WI38 (cell line): Measurements from ENCODE around the gene SPOUT1.
"Not testable (repeated sequence)": the region's sequence is repeated elsewhere in the genome, so short reads cannot be mapped to it uniquely, and the experiment has no call there.

Experiments used
- H3K4me3 ChIP-seq: 2 replicates; pipeline ENCODE4 v1.5.1; 2011; ENCODE audit warnings: low read depth, mild to moderate bottlenecking, control low read depth, low read length
- TF ChIP-seq, protein P1 (sequence below): IDR thresholded peaks from 2 replicates; pipeline ENCODE4 v1.5.1; 2012; ENCODE audit warnings: low read depth, mild to moderate bottlenecking, control low read depth, low read length

SPOUT1 gene

DNA sequence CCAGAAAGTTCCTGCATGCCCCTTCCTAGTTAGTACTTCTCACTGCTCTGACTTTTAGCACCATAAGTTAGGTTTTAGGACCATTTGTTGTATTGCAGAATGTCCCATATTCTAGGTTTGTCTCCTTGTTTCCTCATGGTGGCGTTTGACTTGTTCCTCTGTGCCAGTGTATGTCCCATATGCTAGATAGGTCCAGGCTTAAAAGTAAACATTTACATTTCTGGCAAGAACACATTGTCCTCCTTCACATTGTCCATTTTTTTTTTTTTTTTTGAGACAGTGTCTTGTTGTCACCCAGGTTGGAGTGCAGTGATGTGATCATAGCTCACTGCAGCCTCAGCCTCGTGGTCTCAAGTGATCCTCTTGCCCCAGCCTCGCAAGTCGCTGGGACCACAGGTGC lies 27.1 kb downstream of the SPOUT1 start:
- TF ChIP-seq, protein P1, sequence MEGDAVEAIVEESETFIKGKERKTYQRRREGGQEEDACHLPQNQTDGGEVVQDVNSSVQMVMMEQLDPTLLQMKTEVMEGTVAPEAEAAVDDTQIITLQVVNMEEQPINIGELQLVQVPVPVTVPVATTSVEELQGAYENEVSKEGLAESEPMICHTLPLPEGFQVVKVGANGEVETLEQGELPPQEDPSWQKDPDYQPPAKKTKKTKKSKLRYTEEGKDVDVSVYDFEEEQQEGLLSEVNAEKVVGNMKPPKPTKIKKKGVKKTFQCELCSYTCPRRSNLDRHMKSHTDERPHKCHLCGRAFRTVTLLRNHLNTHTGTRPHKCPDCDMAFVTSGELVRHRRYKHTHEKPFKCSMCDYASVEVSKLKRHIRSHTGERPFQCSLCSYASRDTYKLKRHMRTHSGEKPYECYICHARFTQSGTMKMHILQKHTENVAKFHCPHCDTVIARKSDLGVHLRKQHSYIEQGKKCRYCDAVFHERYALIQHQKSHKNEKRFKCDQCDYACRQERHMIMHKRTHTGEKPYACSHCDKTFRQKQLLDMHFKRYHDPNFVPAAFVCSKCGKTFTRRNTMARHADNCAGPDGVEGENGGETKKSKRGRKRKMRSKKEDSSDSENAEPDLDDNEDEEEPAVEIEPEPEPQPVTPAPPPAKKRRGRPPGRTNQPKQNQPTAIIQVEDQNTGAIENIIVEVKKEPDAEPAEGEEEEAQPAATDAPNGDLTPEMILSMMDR: no peak
- H3K4me3 ChIP-seq: no peak overlapping the region

DNA sequence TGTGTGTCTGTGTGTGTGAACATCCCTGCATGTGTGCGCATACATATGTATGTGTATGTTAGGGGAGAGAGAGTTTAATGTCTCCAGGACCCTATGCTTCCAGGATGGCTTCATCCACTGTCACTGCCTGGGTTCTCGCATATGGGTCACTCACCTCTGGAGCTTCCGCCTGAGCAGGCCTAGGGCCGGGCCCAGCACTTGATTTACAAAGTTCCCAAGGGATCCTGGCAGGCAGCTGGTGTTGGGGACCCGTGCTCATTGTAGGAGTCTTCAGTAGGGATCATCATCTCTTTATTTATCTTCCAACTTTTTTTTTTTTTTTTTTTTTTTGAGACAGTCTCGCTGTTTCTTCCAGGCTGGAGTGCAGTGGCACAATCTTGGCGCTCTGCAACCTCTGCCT lies 29.5 kb downstream of the SPOUT1 start:
- TF ChIP-seq, protein P1: no peak
- no peak overlapping the region for H3K4me3 ChIP-seq

DNA sequence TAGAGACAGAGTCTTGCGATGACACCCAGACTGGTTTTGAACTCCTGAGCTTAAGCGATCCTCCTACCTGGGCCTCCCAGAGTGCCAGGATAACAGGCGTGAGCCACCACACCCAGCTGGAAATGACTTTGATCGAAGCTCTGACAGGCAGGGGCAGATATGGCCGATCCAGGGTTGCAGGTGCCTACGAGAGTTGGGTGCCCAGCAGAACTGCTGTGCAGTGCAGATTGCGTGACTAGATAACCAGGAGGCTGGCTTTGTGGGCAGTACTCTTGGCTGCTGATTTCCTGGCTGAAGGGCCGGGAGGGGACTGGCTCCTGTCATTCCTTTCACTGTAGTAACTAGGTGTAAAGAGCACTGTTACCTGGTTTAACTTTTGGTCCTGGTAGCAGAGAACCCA lies 30.7 kb downstream of the SPOUT1 start:
- no peak overlapping the region for H3K4me3 ChIP-seq

DNA sequence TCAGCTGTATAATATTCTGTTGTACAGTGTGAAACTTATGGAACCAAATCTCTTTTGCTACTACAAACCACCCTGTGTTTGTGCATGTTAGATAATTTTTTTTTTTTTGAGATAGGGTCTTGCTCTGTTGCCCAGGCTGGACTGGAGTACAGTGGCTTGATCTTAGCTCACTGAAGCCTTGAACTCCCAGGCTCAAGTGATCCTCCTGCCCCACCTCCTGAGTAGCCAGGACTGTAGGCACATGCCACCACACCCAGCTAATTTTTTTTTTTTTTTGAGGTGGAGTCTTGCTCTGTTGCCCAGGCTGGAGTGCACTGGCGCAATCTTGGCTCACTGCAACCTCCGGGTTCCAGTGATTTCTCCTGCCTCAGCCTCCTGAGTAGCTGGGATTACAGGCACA lies 34.6 kb downstream of the SPOUT1 start:
- H3K4me3 ChIP-seq: not testable (repeated sequence)

More for the DNA sequence above, 30.7 kb downstream of the SPOUT1 start:
- TF ChIP-seq, protein P1: no peak

DNA sequence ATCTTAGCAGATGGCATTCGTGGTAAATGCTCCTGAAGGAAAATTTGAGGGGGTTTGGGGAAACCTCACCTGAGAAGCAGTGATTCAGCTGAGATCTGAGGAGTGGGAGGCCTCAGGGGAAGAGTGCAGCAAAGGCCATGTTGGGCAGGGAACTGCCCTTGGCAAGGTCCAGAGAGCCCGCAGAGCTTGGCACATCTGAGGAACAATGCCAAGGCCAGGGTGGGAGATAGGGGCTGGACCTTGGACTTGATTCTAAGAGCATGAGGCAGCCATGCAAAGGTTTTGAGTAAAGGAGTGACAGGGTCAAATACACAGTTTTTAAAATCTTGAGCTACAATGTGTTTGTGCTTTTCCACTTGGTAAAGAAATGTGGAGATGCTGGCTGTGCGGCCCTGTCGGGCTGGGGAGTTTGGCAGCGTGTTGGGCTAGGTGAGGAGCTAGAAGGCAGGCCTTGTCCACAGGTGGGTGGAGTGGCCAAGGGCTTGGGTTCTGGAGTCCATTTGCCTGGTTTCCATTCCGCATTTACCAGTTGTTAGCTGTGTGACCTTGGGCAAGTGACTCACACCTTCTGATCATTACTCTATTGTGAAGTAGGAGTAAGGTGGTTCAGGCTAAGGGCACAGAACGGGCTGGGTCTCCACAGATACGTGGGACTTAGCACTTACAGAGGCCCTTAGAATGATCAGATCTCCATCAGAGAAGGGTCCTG lies 36.5 kb downstream of the SPOUT1 start:
- H3K4me3 ChIP-seq: no peak overlapping the region
- TF ChIP-seq, protein P1: no peak

DNA sequence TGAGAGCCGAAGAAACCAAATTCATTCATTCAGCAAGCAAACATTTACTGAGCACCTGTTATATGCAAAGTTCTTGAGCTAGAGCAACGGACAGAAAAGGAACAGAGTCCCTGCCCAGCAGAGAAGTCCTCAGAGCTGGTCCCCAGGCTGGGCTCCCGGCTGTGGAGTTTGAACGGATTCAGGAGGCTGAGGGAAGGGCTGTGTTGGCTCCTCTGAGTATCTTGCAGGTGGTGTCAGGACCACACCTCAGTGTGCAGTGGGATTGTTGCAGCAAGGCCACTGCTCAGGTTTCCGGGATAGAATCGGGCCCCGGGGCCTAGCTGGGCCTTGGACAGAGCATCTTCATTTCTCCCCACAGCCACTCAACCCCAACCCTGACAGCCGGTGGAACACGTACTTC lies 37.5 kb downstream of the SPOUT1 start:
- TF ChIP-seq, protein P1: no peak

DNA sequence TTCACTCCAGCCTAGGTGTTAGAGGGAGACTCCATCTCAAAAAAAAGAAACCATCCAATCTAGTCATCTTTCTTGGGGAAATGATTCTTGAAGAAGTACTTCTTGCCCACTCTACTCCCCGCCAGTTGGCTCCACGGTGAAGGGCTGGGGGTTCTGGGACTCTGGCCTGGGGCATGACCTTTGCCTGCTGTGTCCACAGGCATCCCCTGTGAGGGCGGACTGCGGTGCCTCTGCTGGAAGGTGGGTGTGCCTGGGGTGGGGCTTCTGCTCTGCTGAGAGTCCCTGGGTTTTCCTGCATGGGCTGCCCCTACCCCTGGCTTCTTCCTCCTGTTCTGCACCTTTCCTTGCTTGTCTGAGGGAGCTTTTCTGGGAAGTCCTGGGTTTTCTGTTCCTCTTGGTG lies 39.1 kb downstream of the SPOUT1 start:
- no peak overlapping the region for H3K4me3 ChIP-seq
- TF ChIP-seq, protein P1: no peak

More for the DNA sequence above, 37.5 kb downstream of the SPOUT1 start:
- no peak overlapping the region for H3K4me3 ChIP-seq

DNA sequence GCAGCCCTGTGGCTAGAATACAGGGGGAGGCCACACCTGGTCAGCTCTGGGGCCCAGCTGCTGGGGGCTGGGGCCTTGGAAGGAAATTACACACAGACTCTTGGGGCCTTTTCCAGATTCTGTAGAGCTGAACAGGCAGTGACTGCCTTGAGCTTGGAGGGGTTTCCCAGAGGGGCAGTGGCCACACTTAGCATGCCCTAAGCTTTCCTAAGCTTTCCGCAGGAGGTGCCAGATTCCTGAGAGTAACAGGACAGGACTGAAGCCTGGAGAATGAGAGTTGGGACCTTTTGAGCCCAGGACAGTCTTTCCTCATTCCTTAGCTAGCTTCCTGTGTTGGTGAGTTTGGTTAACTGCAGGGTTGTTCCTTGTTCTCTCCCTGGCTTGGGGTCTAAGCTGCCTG lies 41.1 kb downstream of the SPOUT1 start:
- TF ChIP-seq, protein P1: no peak
- H3K4me3 ChIP-seq: peak overlapping the region; percentile 96
